GM12878 (cell line): ENCODE results near the gene SPINT2. TPM values are rescaled to one million over a fixed set of nuclear protein-coding genes. Genes with fewer than 3 reads are reported as not detected.

Source experiments
- ATAC-seq: fragments of 200-7000 bp; cut with Tn5 transposase; 3 replicates; pipeline ENCODE4 v1.9.1; 2020; ENCODE audit warnings: mild to moderate bottlenecking, moderate library complexity
- BruUV-seq: library from RNA; stranded (reverse); fragments of 400-500 nt; replicated peaks from 2 replicates; lab custom pipeline; 2021; lab: Mats Ljungman, UMichigan
- CTCF ChIA-PET: fragments of 300-600 bp; sonication (Branson Sonifier 250); formaldehyde crosslinking; extraction: SDS; loops from one replicate; lab custom pipeline; 2021; ENCODE audit warnings: inconsistent platforms; lab: Yijun Ruan, JAX
- POLR2A ChIA-PET: fragments of 350-600 bp; formaldehyde crosslinking; extraction: SDS; loops from one replicate; lab custom pipeline; 2021; ENCODE audit warnings: inconsistent platforms; lab: Charles Lee
- RAD21 ChIA-PET: fragments of 300-600 bp; sonication (Branson Sonifier 250); formaldehyde crosslinking; loops from one replicate; lab custom pipeline; 2023; ENCODE audit warnings: antibody characterized with exemption; ENCODE audit not compliant: unreplicated experiment; lab: Charles Lee
- SMC1A ChIA-PET: fragments of 300-600 bp; sonication (Branson Sonifier 250); formaldehyde crosslinking; loops from one replicate; lab custom pipeline; 2023; ENCODE audit not compliant: unreplicated experiment, uncharacterized antibody; lab: Charles Lee
- DNase-seq: peaks from one replicate; pipeline ENCODE4 v3.0.0-alpha.2; 2011; ENCODE audit warnings: low read depth, low spot score
- FAIRE-seq: peaks from 3 replicates; lab custom pipeline; 2011; peaks lifted over from hg19 to GRCh38; lab: Jason Lieb, UNC
- H2AFZ ChIP-seq: 2 replicates; pipeline ENCODE4 v1.6.0; 2011; ENCODE audit warnings: low read depth, low read length, control low read depth; ENCODE audit not compliant: control insufficient read depth
- H3K27ac ChIP-seq: 2 replicates; pipeline ENCODE4 v1.5.1; 2011; ENCODE audit warnings: control low read depth; ENCODE audit not compliant: control insufficient read depth, insufficient read depth
- H3K27me3 ChIP-seq, 2 experiments: replicated peaks in 1 of 2; 2 replicates each; pipeline versions ENCODE4 v1.6.0 to v1.6.1; 2011; ENCODE audit warnings: low read length in 1 of 2; ENCODE audit not compliant: control insufficient read depth in 2 of 2, insufficient read depth in 2 of 2
- H3K36me3 ChIP-seq, 2 experiments: 2 replicates each; pipeline ENCODE4 v1.5.1; 2011; ENCODE audit warnings: low read length in 1 of 2; ENCODE audit not compliant: control insufficient read depth in 2 of 2, insufficient read depth in 2 of 2
- H3K4me1 ChIP-seq: 2 replicates; pipeline ENCODE4 v1.6.1; 2011; ENCODE audit warnings: mild to moderate bottlenecking, low read length, moderate library complexity, mixed read lengths; ENCODE audit not compliant: control insufficient read depth, insufficient read depth
- H3K4me2 ChIP-seq: 2 replicates; pipeline ENCODE4 v1.6.0; 2011; ENCODE audit warnings: control low read depth; ENCODE audit not compliant: control insufficient read depth, insufficient read depth
- H3K4me3 ChIP-seq: fragments of 200-600 bp; sonication (generic); 2 replicates; pipeline ENCODE4 v1.5.1; 2016
- H3K79me2 ChIP-seq: 2 replicates; pipeline ENCODE4 v1.6.0; 2011; ENCODE audit warnings: low read length; ENCODE audit not compliant: control insufficient read depth, insufficient read depth
- H3K9ac ChIP-seq: 2 replicates; pipeline ENCODE4 v1.8.0; 2011; ENCODE audit warnings: low read length, control low read depth, mixed read lengths; ENCODE audit not compliant: control insufficient read depth, insufficient read depth
- H3K9me3 ChIP-seq: replicated peaks from 3 replicates; pipeline ENCODE4 v1.5.1; 2011; ENCODE audit warnings: mild to moderate bottlenecking, low read length; ENCODE audit not compliant: control insufficient read depth, insufficient read depth
- H4K20me1 ChIP-seq: 2 replicates; pipeline ENCODE4 v1.6.0; 2011; ENCODE audit not compliant: control insufficient read depth, insufficient read depth
- BACH1 ChIP-seq: fragments of 450-650 bp; IDR thresholded peaks from 2 replicates; pipeline ENCODE4 v1.6.1; 2017; ENCODE audit warnings: mild to moderate bottlenecking, borderline replicate concordance
- BCL3 ChIP-seq: IDR thresholded peaks from 2 replicates; pipeline ENCODE4 v1.6.1; 2011; ENCODE audit warnings: borderline replicate concordance, low read depth, mild to moderate bottlenecking, moderate library complexity, low read length; ENCODE audit not compliant: insufficient read depth, poor library complexity, severe bottlenecking
- EP300 ChIP-seq, 2 experiments: fragments of 150-350 bp in 1 of 2; IDR thresholded peaks; 2 replicates each; pipeline ENCODE4 v1.6.1; 2011 to 2012; ENCODE audit warnings: low read depth in 2 of 2, low read length in 2 of 2, borderline replicate concordance in 1 of 2, improper control_type of control experiment in 1 of 2, inconsistent platforms in 1 of 2; ENCODE audit not compliant: control insufficient read depth in 1 of 2
- ESRRA ChIP-seq: IDR thresholded peaks from 2 replicates; pipeline ENCODE4 v1.6.1; 2012; ENCODE audit warnings: mild to moderate bottlenecking, low read length, improper control_type of control experiment
- MTA3 ChIP-seq: IDR thresholded peaks from 2 replicates; pipeline ENCODE4 v1.6.1; 2012; ENCODE audit warnings: low read length, inconsistent platforms, borderline replicate concordance
- MXI1 ChIP-seq: fragments of 150-350 bp; IDR thresholded peaks from 2 replicates; pipeline ENCODE4 v1.6.1; 2011; ENCODE audit warnings: low read depth, mild to moderate bottlenecking, inconsistent platforms, low read length, improper control_type of control experiment
- NBN ChIP-seq: fragments of 450-650 bp; IDR thresholded peaks from 2 replicates; pipeline ENCODE4 v1.6.1; 2016
- NFYA ChIP-seq: IDR thresholded peaks from 2 replicates; pipeline ENCODE4 v1.6.1; 2011; ENCODE audit warnings: low read depth, mild to moderate bottlenecking, low read length, improper control_type of control experiment, borderline replicate concordance
- PML ChIP-seq: IDR thresholded peaks from 2 replicates; pipeline ENCODE4 v1.6.1; 2012; ENCODE audit warnings: low read length, inconsistent platforms
- PRDM15 ChIP-seq: fragments of 450-650 bp; formaldehyde crosslinking; IDR thresholded peaks from 2 replicates; pipeline ENCODE4 v1.4.0; 2020; ENCODE audit warnings: mild to moderate bottlenecking, moderate library complexity
- SRF ChIP-seq, 2 experiments: IDR thresholded peaks; 2 replicates each; pipeline ENCODE4 v1.6.1; 2011; ENCODE audit warnings: low read depth in 2 of 2, low read length in 2 of 2, mild to moderate bottlenecking in 1 of 2, moderate library complexity in 1 of 2
- STAT1 ChIP-seq: fragments of 450-650 bp; conservative IDR thresholded peaks from 2 replicates; pipeline ENCODE4 v1.6.1; 2014; ENCODE audit warnings: antibody characterized with exemption, mild to moderate bottlenecking
- USF1 ChIP-seq: IDR thresholded peaks from 2 replicates; pipeline ENCODE4 v1.6.1; 2011; ENCODE audit warnings: borderline replicate concordance, low read depth, mild to moderate bottlenecking, moderate library complexity, mixed read lengths, low read length; ENCODE audit not compliant: insufficient read depth; ENCODE audit errors: extremely low read length
- ZBED1 ChIP-seq: IDR thresholded peaks from 2 replicates; pipeline ENCODE4 v1.6.1; 2016; ENCODE audit warnings: borderline replicate concordance
- ZNF274 ChIP-seq: IDR thresholded peaks from one replicate; pipeline ENCODE4 v1.8.0; 2011; ENCODE audit not compliant: insufficient read length, insufficient read depth
- ZNF384 ChIP-seq: IDR thresholded peaks from 2 replicates; pipeline ENCODE4 v1.6.1; 2012; ENCODE audit warnings: low read depth, mild to moderate bottlenecking, low read length, improper control_type of control experiment, borderline replicate concordance
- ZNF622 ChIP-seq: fragments of 450-650 bp; IDR thresholded peaks from 2 replicates; pipeline ENCODE4 v1.6.1; 2017; ENCODE audit warnings: mild to moderate bottlenecking, inconsistent platforms
- WGBS: methylation state at CpG from one replicate; pipeline ENCODE4 v1.1.6; 2016; ENCODE audit warnings: low lambda C conversion rate; ENCODE audit not compliant: insufficient replicate concordance, insufficient coverage; ENCODE audit errors: missing lambda C conversion rate; 5-methylcytosine and 5-hydroxymethylcytosine counted together
- in situ Hi-C: fragments of 300-500 bp; cut with MboI; formaldehyde crosslinking; loops from 9 replicates; pipeline ENCODE4 v1.14.3; 2018; ENCODE audit warnings: mixed read lengths
- intact Hi-C: fragments of 100-400 bp; cut with micrococcal nuclease; formaldehyde crosslinking; loops from one replicate; pipeline ENCODE4 v1.14.2; 2022; ENCODE audit not compliant: unreplicated experiment
- polyA plus RNA-seq, 11 experiments: library from polyadenylated mRNA; depleted of rRNA in 4 of 11; unstranded in 6 of 11; stranded (reverse) in 5 of 11; fragments of >200 nt; fragmentation: Nextera tagmentation in 4 of 11; fragmentation: Illumina TruSeq in 1 of 11; extraction: Ambion mirVana in 4 of 11; extraction: Trizol in 1 of 11; gene quantifications; 1 replicate in 1 of 11; 2 replicates in 10 of 11; pipeline versions ENCODE4 v1.2.1 to v1.2.3, GENCODE V29; 2011 to 2016; ENCODE audit warnings: inconsistent platforms in 2 of 11, missing spikeins in 2 of 11, low read depth in 1 of 11
- total RNA-seq, 4 experiments: library from RNA; depleted of rRNA in 3 of 4; stranded (reverse); fragments of >200 nt in 3 of 4; fragmentation: Illumina TruSeq in 1 of 4; extraction: Trizol in 1 of 4; gene quantifications; 2 replicates each; pipeline versions ENCODE4 v1.2.1 to v1.2.3, GENCODE V29; 2013 to 2021

Gene SPINT2
- total and polyA plus RNA-seq, 10 of the 15 experiments (the other 5 are each of a cell fraction or from before 2014, with no cell fraction given): 0.15 to 26.5 (median 17.5) TPM

GRCh38 chr19:38298821-38299680, 34.7 kb downstream of the SPINT2 start:
- no peak overlapping the region for H3K4me2 ChIP-seq
- ATAC-seq (no peak), DNase-seq (no peak), FAIRE-seq (no peak)
- in situ Hi-C loops: no loop called here
- H3K27ac ChIP-seq: no peak overlapping the region
- H4K20me1 ChIP-seq: no peaks in the 10 kb centered on the region
- TF ChIP-seq SRF (IDR thresholded peaks at IDR 0.05; ENCODE audit: low read depth in 2 of 2, low read length in 2 of 2): no peak
- no peak for TF ChIP-seq MXI1
- no peak for TF ChIP-seq PML
- TF ChIP-seq PRDM15 (CRISPR knock-in tag): no peak
- TF ChIP-seq NBN: no peak
- TF ChIP-seq ZBED1: no peak
- no peak for TF ChIP-seq ZNF622
- TF ChIP-seq BACH1: no peak
- TF ChIP-seq STAT1: no peak
- TF ChIP-seq USF1: no peak
- no peak for TF ChIP-seq ZNF274
- TF ChIP-seq ZNF384: no peak
- TF ChIP-seq EP300 (IDR thresholded peaks at IDR 0.05; ENCODE audit: borderline replicate concordance in 1 of 2, control insufficient read depth in 1 of 2, low read depth in 2 of 2, low read length in 2 of 2): no peak
- TF ChIP-seq ESRRA: no peak
- no peak for TF ChIP-seq NFYA
- no peak for TF ChIP-seq MTA3
- TF ChIP-seq BCL3: no peak
- SMC1A ChIA-PET: no interaction called here
- H3K27me3 ChIP-seq: no peaks in the 10 kb centered on the region
- RAD21 ChIA-PET: interaction anchor here (1.5 kb wide), 1 partner anchor 15 kb away, joined by 3 read pairs; no protein-coding TSS in a partner anchor
- intact Hi-C loops: no loop called here
- H3K36me3 ChIP-seq: no peaks in the 10 kb centered on the region; a peak in 1 of 4 replicates
- CTCF ChIA-PET: no interaction called here
- H3K4me1 ChIP-seq: no peaks in the 10 kb centered on the region
- BruUV-seq: no TSS peak
- 39% methylated on average over 11 of the region's 11 CpGs for WGBS
- no peak overlapping the region for H2AFZ ChIP-seq
- H3K4me3 ChIP-seq: no peak overlapping the region
- H3K9me3 ChIP-seq: no peaks in the 10 kb centered on the region
- no peak overlapping the region for H3K9ac ChIP-seq
- POLR2A ChIA-PET: no interaction called here
- no peaks in the 10 kb centered on the region for H3K79me2 ChIP-seq
